Sigmoid colon (tissue), 7 donors: ENCODE data around the gene CBX2. TPM values are rescaled to one million over a fixed set of nuclear protein-coding genes. Genes with fewer than 3 reads are reported as not detected.

ENCODE experiments used
- DNase-seq: peaks from one replicate; pipeline ENCODE4 v3.0.0-alpha.2; 2019
- H3K27ac ChIP-seq, 4 donors: fragments of 200-600 bp; sonication (generic); one replicate each; pipeline ENCODE4 v1.5.1; 2016 to 2019; ENCODE audit warnings: mild to moderate bottlenecking in 1 of 4
- H3K27me3 ChIP-seq, 3 donors: fragments of 200-600 bp; sonication (generic); one replicate each; pipeline ENCODE4 v1.5.1; 2019; ENCODE audit warnings: mild to moderate bottlenecking in 1 of 3
- H3K36me3 ChIP-seq, 4 donors: fragments of 200-600 bp; sonication (generic); one replicate each; pipeline ENCODE4 v1.5.1; 2016 to 2019
- H3K4me1 ChIP-seq, 4 donors: fragments of 200-600 bp; sonication (generic); one replicate each; pipeline ENCODE4 v1.5.1; 2017 to 2019
- H3K4me3 ChIP-seq, 4 donors: fragments of 200-600 bp; sonication (generic); one replicate each; pipeline ENCODE4 v1.5.1; 2017 to 2019; ENCODE audit warnings: mild to moderate bottlenecking in 2 of 4, moderate library complexity in 1 of 4
- H3K9me3 ChIP-seq, 4 donors: fragments of 200-600 bp in 3 of 4; sonication (generic) in 3 of 4; one replicate each; pipeline versions ENCODE4 v1.5.1 to v1.6.1; 2013 to 2019
- CTCF ChIP-seq, 4 experiments: fragments of 450-650 bp in 3 of 4; fragments of 200-600 bp in 1 of 4; IDR thresholded peaks; one replicate each; pipeline ENCODE4 v1.5.1; 2016 to 2019; ENCODE audit warnings: antibody characterized with exemption in 4 of 4, mild to moderate bottlenecking in 3 of 4, moderate library complexity in 2 of 4
- EP300 ChIP-seq, 4 donors: sonication (generic); formaldehyde crosslinking; IDR thresholded peaks; one replicate each; pipeline ENCODE4 v1.6.1; 2017; ENCODE audit warnings: antibody characterized with exemption in 4 of 4
- POLR2A ChIP-seq, 2 donors: fragments of 450-650 bp; IDR thresholded peaks; one replicate each; pipeline ENCODE4 v1.6.1; 2016; ENCODE audit warnings: antibody characterized with exemption in 2 of 2, mild to moderate bottlenecking in 2 of 2, moderate library complexity in 2 of 2
- POLR2AphosphoS5 ChIP-seq, 4 donors: sonication (generic); formaldehyde crosslinking; IDR thresholded peaks; one replicate each; pipeline ENCODE4 v1.6.1; 2017; ENCODE audit warnings: antibody characterized with exemption in 4 of 4
- WGBS, 2 donors: extraction: QIAGEN DNeasy Blood & Tissue Kit; methylation state at CpG; one replicate each; pipeline ENCODE4 v1.1.7; 2013; 5-methylcytosine and 5-hydroxymethylcytosine counted together
- intact Hi-C: fragments of 100-400 bp; cut with DNase I; formaldehyde crosslinking; loops from one replicate; pipeline ENCODE4 v1.15.1; 2023
- polyA plus RNA-seq, 3 donors: library from polyadenylated mRNA; stranded (reverse); fragments of 200-250 nt; gene quantifications; one replicate each; pipeline ENCODE4 v1.2.3, GENCODE V29; 2013
- total RNA-seq, 4 donors: library from RNA; depleted of rRNA; stranded (reverse); fragments of >200 nt; gene quantifications; one replicate each; pipeline ENCODE4 v1.1.0, GENCODE V29; 2016
- donor health status: healthy with polysubstance abuse.
- donor health status: Bipolar disorder and iron deficiency.
- donor health status: healthy.

Gene CBX2
- total and polyA plus RNA-seq, 7 donors = under 0.01 to 2.0 (median 0.34) TPM; not detected in 1

- TF ChIP-seq POLR2A (IDR thresholded peaks at IDR 0.05) = no peak
- TF ChIP-seq CTCF (IDR thresholded peaks at IDR 0.05) = no peak
- no peak for TF ChIP-seq POLR2AphosphoS5 (IDR thresholded peaks at IDR 0.05)
- TF ChIP-seq EP300 (IDR thresholded peaks at IDR 0.05) = no peak
- intact Hi-C loops = no loop called here
- no peak overlapping the region for H3K27ac ChIP-seq
- no peaks in the 10 kb centered on the region for H3K9me3 ChIP-seq
- H3K36me3 ChIP-seq = no peaks in the 10 kb centered on the region
- WGBS, 2 donors = 68 to 91% methylated on average over 14 of the region's 14 CpGs
- peaks cover under 1 to 37% (median 23%) of the 10 kb centered on the region in 3 donors for H3K27me3 ChIP-seq
- DNase-seq = no peak
- no peak overlapping the region for H3K4me3 ChIP-seq
- no peaks in the 10 kb centered on the region for H3K4me1 ChIP-seq
These were observed 22.4 kb upstream of the CBX2 start for GRCh38 chr17:79755591-79755990.

- H3K4me1 ChIP-seq = no peaks in the 10 kb centered on the region
- H3K9me3 ChIP-seq = no peaks in the 10 kb centered on the region
- no peak overlapping the region for H3K4me3 ChIP-seq
- TF ChIP-seq CTCF (IDR thresholded peaks at IDR 0.05) (no peak), POLR2A (IDR thresholded peaks at IDR 0.05) (no peak), POLR2AphosphoS5 (IDR thresholded peaks at IDR 0.05) (no peak), EP300 (IDR thresholded peaks at IDR 0.05) (no peak)
- peaks cover 0 to 20% (median 6%) of the 10 kb centered on the region in 3 donors for H3K27me3 ChIP-seq
- DNase-seq = no peak
- WGBS, 2 donors = 94% methylated on average over 15 of the region's 15 CpGs
- H3K36me3 ChIP-seq = no peaks in the 10 kb centered on the region
- H3K27ac ChIP-seq = no peak overlapping the region
- intact Hi-C loops = no loop called here
These were observed 20.7 kb upstream of the CBX2 start for GRCh38 chr17:79757140-79757745.

GRCh38 chr17:79758271-79758670 lies 19.7 kb upstream of the CBX2 start:
- 85 to 94% methylated on average over 6 of the region's 6 CpGs for WGBS, 2 donors
- no peak for DNase-seq
- H3K27ac ChIP-seq = no peak overlapping the region
- H3K27me3 ChIP-seq = peaks cover 0 to 10% (median 6%) of the 10 kb centered on the region in 3 donors
- H3K4me1 ChIP-seq = no peaks in the 10 kb centered on the region
- no peaks in the 10 kb centered on the region for H3K36me3 ChIP-seq
- intact Hi-C loops = no loop called here
- H3K4me3 ChIP-seq = no peak overlapping the region
- H3K9me3 ChIP-seq = no peaks in the 10 kb centered on the region
- TF ChIP-seq CTCF (IDR thresholded peaks at IDR 0.05) = no peak
- no peak for TF ChIP-seq POLR2A (IDR thresholded peaks at IDR 0.05)

GRCh38 chr17:79760197-79760906 lies 17.6 kb upstream of the CBX2 start:
- TF ChIP-seq POLR2A (IDR thresholded peaks at IDR 0.05) = no peak
- TF ChIP-seq POLR2AphosphoS5 (IDR thresholded peaks at IDR 0.05) = no peak
- TF ChIP-seq EP300 (IDR thresholded peaks at IDR 0.05) = no peak
- TF ChIP-seq CTCF (IDR thresholded peaks at IDR 0.05) = no peak
- no peaks in the 10 kb centered on the region for H3K4me1 ChIP-seq
- H3K27me3 ChIP-seq = peaks cover 0 to 3% (median 2%) of the 10 kb centered on the region in 3 donors
- intact Hi-C loops = no loop called here
- no peaks in the 10 kb centered on the region for H3K9me3 ChIP-seq
- no peak overlapping the region for H3K4me3 ChIP-seq
- no peak for DNase-seq
- H3K27ac ChIP-seq = no peak overlapping the region
- 85 to 89% methylated on average over 21 of the region's 21 CpGs for WGBS, 2 donors
- H3K36me3 ChIP-seq = no peaks in the 10 kb centered on the region
